Measurements from ENCODE around the gene PCDHGA8. TPM values are rescaled to one million over a fixed set of nuclear protein-coding genes. Genes with fewer than 3 reads are reported as not detected.
"Not testable (repeated sequence)": the region's sequence is repeated elsewhere in the genome, so short reads cannot be mapped to it uniquely, and the experiment has no call there.

PCDHGA8 gene
- total RNA-seq, 1 donor from 2014 or later, result 2.6 TPM

GRCh38 chr5:141407790-141408505, 15.5 kb downstream of the PCDHGA8 start, which contains the start of gene PCDHGB6:
Gene PCDHGB6, plus strand, starts transcription at chr5:141408021. Its CDS starts 182 bp downstream, at chr5:141408203.
- Mint-ChIP-seq H3K36me3 (ENCODE audit: low read depth, unreplicated experiment) (peaks cover 42% of the 10 kb centered on the region), H3K27ac (ENCODE audit: unreplicated experiment) (peak within 1 kb of the TSS; percentile 93), H3K4me3 (ENCODE audit: unreplicated experiment) (peak within 1 kb of the TSS; percentile 97)

DNA sequence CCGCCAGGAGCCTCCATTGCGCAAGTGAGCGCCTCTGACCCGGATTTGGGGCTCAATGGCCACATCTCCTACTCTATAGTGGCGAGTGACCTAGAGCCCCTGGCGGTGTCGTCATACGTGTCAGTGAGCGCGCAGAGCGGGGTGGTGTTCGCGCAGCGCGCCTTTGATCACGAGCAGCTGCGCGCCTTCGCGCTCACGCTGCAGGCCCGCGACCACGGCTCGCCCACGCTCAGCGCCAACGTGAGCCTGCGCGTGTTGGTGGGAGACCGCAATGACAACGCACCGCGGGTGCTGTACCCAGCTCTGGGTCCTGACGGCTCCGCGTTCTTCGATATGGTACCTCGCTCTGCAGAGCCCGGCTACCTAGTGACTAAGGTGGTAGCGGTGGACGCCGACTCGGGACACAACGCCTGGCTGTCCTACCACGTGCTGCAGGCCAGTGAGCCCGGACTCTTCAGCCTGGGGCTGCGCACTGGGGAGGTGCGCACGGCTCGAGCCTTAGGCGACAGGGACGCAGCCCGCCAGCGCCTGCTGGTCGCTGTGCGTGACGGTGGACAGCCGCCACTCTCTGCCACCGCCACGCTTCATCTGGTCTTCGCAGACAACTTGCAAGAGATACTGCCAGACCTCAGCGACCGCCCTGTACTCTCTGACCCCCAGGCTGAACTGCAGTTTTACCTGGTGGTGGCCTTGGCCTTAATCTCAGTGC, 17.3 kb downstream of the PCDHGA8 start:
- H3K36me3 Mint-ChIP-seq (ENCODE audit: low read depth, unreplicated experiment), result peaks cover 48% of the 10 kb centered on the region
- H3K4me3 Mint-ChIP-seq (ENCODE audit: unreplicated experiment), result peak overlapping the region; percentile 97
- peaks cover 15% of the 10 kb centered on the region for H3K9me3 Mint-ChIP-seq (ENCODE audit: unreplicated experiment)
- H3K4me1 Mint-ChIP-seq (ENCODE audit: unreplicated experiment), result peaks cover 38% of the 10 kb centered on the region
- H3K27ac Mint-ChIP-seq (ENCODE audit: unreplicated experiment), result no peak overlapping the region
- H3K27me3 Mint-ChIP-seq (ENCODE audit: unreplicated experiment), result peaks cover 8% of the 10 kb centered on the region
- no peak for DNase-seq (ENCODE audit: low spot score)
- TF ChIP-seq, protein P1, sequence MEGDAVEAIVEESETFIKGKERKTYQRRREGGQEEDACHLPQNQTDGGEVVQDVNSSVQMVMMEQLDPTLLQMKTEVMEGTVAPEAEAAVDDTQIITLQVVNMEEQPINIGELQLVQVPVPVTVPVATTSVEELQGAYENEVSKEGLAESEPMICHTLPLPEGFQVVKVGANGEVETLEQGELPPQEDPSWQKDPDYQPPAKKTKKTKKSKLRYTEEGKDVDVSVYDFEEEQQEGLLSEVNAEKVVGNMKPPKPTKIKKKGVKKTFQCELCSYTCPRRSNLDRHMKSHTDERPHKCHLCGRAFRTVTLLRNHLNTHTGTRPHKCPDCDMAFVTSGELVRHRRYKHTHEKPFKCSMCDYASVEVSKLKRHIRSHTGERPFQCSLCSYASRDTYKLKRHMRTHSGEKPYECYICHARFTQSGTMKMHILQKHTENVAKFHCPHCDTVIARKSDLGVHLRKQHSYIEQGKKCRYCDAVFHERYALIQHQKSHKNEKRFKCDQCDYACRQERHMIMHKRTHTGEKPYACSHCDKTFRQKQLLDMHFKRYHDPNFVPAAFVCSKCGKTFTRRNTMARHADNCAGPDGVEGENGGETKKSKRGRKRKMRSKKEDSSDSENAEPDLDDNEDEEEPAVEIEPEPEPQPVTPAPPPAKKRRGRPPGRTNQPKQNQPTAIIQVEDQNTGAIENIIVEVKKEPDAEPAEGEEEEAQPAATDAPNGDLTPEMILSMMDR (IDR thresholded peaks at IDR 0.05; ENCODE audit: unreplicated experiment), result no peak

More at GRCh38 chr5:141407790-141408505, 15.5 kb downstream of the PCDHGA8 start, which contains the start of gene PCDHGB6:
- DNase-seq (ENCODE audit: low spot score), result peak; percentile 87
- peaks cover 24% of the 10 kb centered on the region for H3K4me1 Mint-ChIP-seq (ENCODE audit: unreplicated experiment)
- peaks cover 10% of the 10 kb centered on the region for H3K9me3 Mint-ChIP-seq (ENCODE audit: unreplicated experiment)
- not testable (repeated sequence) for H3K27me3 Mint-ChIP-seq (ENCODE audit: unreplicated experiment)
- TF ChIP-seq, protein P1 (IDR thresholded peaks at IDR 0.05; ENCODE audit: unreplicated experiment), result peak; percentile 89

DNA sequence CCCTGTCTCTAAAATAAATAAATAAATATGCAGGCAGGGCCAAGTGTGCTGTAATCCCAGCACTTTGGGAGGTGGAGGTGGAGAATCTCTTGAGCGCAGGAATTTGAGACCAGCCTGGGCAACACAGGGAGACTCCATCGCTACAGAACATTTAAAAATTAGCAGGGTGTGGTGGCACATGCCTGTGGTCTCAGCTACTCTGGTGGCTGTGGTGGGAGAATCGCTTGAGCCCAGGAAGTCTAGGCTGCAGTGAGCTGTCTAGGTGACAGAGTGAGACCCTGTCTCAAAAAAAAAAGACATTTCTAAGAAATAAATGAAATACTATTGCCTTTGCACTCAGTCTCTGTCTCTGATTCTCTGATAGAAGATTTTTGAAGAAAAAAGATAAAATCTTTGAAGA, 19.1 kb downstream of the PCDHGA8 start:
- no peak for DNase-seq (ENCODE audit: low spot score)
- Mint-ChIP-seq H3K27me3 (ENCODE audit: unreplicated experiment) (peaks cover 10% of the 10 kb centered on the region), H3K27ac (ENCODE audit: unreplicated experiment) (peak overlapping the region; percentile 30), H3K4me1 (ENCODE audit: unreplicated experiment) (peaks cover 43% of the 10 kb centered on the region), H3K9me3 (ENCODE audit: unreplicated experiment) (peaks cover 23% of the 10 kb centered on the region), H3K36me3 (ENCODE audit: low read depth, unreplicated experiment) (peaks cover 53% of the 10 kb centered on the region), H3K4me3 (ENCODE audit: unreplicated experiment) (peak overlapping the region; percentile 72)
- TF ChIP-seq, protein P1 (IDR thresholded peaks at IDR 0.05; ENCODE audit: unreplicated experiment), result no peak

GRCh38 chr5:141412854-141413539, 20.6 kb downstream of the PCDHGA8 start, which contains the start of gene PCDHGA10:
Gene PCDHGA10, plus strand, starts transcription at chr5:141412987. Its CDS starts 189 bp downstream, at chr5:141413176.
- peaks cover 13% of the 10 kb centered on the region for H3K27me3 Mint-ChIP-seq (ENCODE audit: unreplicated experiment)
- DNase-seq (ENCODE audit: low spot score), result peak; percentile 70
- peaks cover 44% of the 10 kb centered on the region for H3K4me1 Mint-ChIP-seq (ENCODE audit: unreplicated experiment)
- TF ChIP-seq, protein P1 (IDR thresholded peaks at IDR 0.05; ENCODE audit: unreplicated experiment), result peak; percentile 81
- H3K4me3 Mint-ChIP-seq (ENCODE audit: unreplicated experiment), result peak within 1 kb of the TSS; percentile 96
- H3K27ac Mint-ChIP-seq (ENCODE audit: unreplicated experiment), result peak within 1 kb of the TSS; percentile 84
- peaks cover 26% of the 10 kb centered on the region for H3K9me3 Mint-ChIP-seq (ENCODE audit: unreplicated experiment)
- peaks cover 53% of the 10 kb centered on the region for H3K36me3 Mint-ChIP-seq (ENCODE audit: low read depth, unreplicated experiment)

Measured in endothelial cell (in vitro differentiated cells).